Keratinocyte (primary cell): ENCODE data around the gene NCOA3. TPM values are rescaled to one million over a fixed set of nuclear protein-coding genes. Genes with fewer than 3 reads are reported as not detected.

Experiments
- DNase-seq: peaks from one replicate; pipeline ENCODE4 v3.0.0-alpha.2; 2011; ENCODE audit warnings: low read depth, missing footprints, low spot score
- FAIRE-seq: peaks from 2 replicates; lab custom pipeline; 2011; peaks lifted over from hg19 to GRCh38; lab: Jason Lieb, UNC
- H2AFZ ChIP-seq: 2 replicates; pipeline ENCODE4 v1.6.0; 2012; ENCODE audit warnings: low read length, control low read depth, inconsistent platforms; ENCODE audit not compliant: control insufficient read depth
- H3K27ac ChIP-seq: 2 replicates; pipeline ENCODE4 v1.5.1; 2011; ENCODE audit warnings: low read length; ENCODE audit not compliant: control insufficient read depth, insufficient read depth
- H3K27me3 ChIP-seq: 3 replicates; pipeline ENCODE4 v1.6.0; 2011; ENCODE audit warnings: low read length; ENCODE audit not compliant: control insufficient read depth, insufficient read depth; ENCODE audit errors: extremely low read depth
- H3K36me3 ChIP-seq, 2 experiments: 2 replicates in 1 of 2; 3 replicates in 1 of 2; pipeline ENCODE4 v1.5.1; 2011; ENCODE audit warnings: low read length in 2 of 2, mild to moderate bottlenecking in 1 of 2; ENCODE audit not compliant: control insufficient read depth in 2 of 2, insufficient read depth in 2 of 2; ENCODE audit errors: extremely low read depth in 1 of 2
- H3K4me1 ChIP-seq: 3 replicates; pipeline ENCODE4 v1.5.1; 2011; ENCODE audit warnings: low read length; ENCODE audit not compliant: control insufficient read depth, insufficient read depth; ENCODE audit errors: extremely low read depth
- H3K4me2 ChIP-seq: 3 replicates; pipeline ENCODE4 v1.6.0; 2011; ENCODE audit warnings: low read depth, low read length; ENCODE audit not compliant: control insufficient read depth, insufficient read depth; ENCODE audit errors: extremely low read depth
- H3K4me3 ChIP-seq, 3 experiments: fragments of 200-600 bp in 1 of 3; sonication (generic) in 1 of 3; 2 replicates in 2 of 3; 3 replicates in 1 of 3; pipeline ENCODE4 v1.5.1; 2011 to 2016; ENCODE audit warnings: low read length in 3 of 3, mild to moderate bottlenecking in 3 of 3, control low read depth in 2 of 3, inconsistent platforms in 1 of 3, low read depth in 1 of 3, mixed read lengths in 1 of 3, mixed run types in 1 of 3, moderate library complexity in 1 of 3; ENCODE audit not compliant: control insufficient read depth in 2 of 3, insufficient read depth in 2 of 3; ENCODE audit errors: extremely low read depth in 1 of 3
- H3K79me2 ChIP-seq: 2 replicates; pipeline ENCODE4 v1.6.0; 2012; ENCODE audit warnings: low read length; ENCODE audit not compliant: control insufficient read depth, insufficient read depth
- H3K9ac ChIP-seq: 3 replicates; pipeline ENCODE4 v1.6.0; 2011; ENCODE audit warnings: low read length; ENCODE audit not compliant: control insufficient read depth, insufficient read depth; ENCODE audit errors: extremely low read depth
- H3K9me1 ChIP-seq: 3 replicates; pipeline ENCODE4 v1.6.0; 2011; ENCODE audit warnings: low read length; ENCODE audit not compliant: control insufficient read depth, insufficient read depth; ENCODE audit errors: extremely low read depth
- H3K9me3 ChIP-seq: 2 replicates; pipeline ENCODE4 v1.5.1; 2012; ENCODE audit warnings: low read depth, low read length; ENCODE audit not compliant: control insufficient read depth
- H4K20me1 ChIP-seq: 3 replicates; pipeline ENCODE4 v1.6.0; 2011; ENCODE audit warnings: low read length; ENCODE audit not compliant: control insufficient read depth, insufficient read depth; ENCODE audit errors: extremely low read depth
- EZH2 ChIP-seq: IDR thresholded peaks from one replicate; pipeline ENCODE4 v1.6.1; 2012; ENCODE audit warnings: inconsistent platforms, mild to moderate bottlenecking, low read length, moderate library complexity
- dilution Hi-C: fragments of 300-500 bp; cut with MboI; formaldehyde crosslinking; loops from one replicate; pipeline ENCODE4 v1.7.0; 2020; ENCODE audit warnings: low sequenced_read_pairs; ENCODE audit not compliant: extremely low pct_ligation_motif_present
- polyA plus RNA-seq, 5 experiments: library from polyadenylated mRNA; depleted of rRNA in 3 of 5; stranded (reverse) in 3 of 5; stranded (forward) in 1 of 5; unstranded in 1 of 5; fragments of >200 nt; gene quantifications; 1 replicate in 1 of 5; 2 replicates in 3 of 5; 3 replicates in 1 of 5; pipeline versions ENCODE4 v1.2.1 to v1.2.3, GENCODE V29; 2011 to 2012; ENCODE audit warnings: missing spikeins in 2 of 5, low read depth in 1 of 5, low replicate concordance in 1 of 5
- TF ChIP-seq, protein P1 (sequence below), 3 experiments: IDR thresholded peaks in 1 of 3; conservative IDR thresholded peaks in 1 of 3; optimal IDR thresholded peaks in 1 of 3; 2 replicates in 2 of 3; 3 replicates in 1 of 3; pipeline versions ENCODE3 to v1.5.1; 2011; ENCODE audit warnings: low read length in 3 of 3, mild to moderate bottlenecking in 3 of 3, moderate library complexity in 2 of 3, control low read depth in 1 of 3, inconsistent platforms in 1 of 3; ENCODE audit not compliant: insufficient read depth in 2 of 3; ENCODE audit errors: extremely low read depth in 1 of 3

Gene NCOA3
- polyA plus RNA-seq, 1 donor (not counting 4 experiments of a cell fraction or from before 2014, with no cell fraction given), result 25.8 TPM

GRCh38 chr20:47541355-47541922 lies 39.8 kb downstream of the NCOA3 start:
- peaks cover 27% of the 10 kb centered on the region for H3K4me1 ChIP-seq
- no peaks in the 10 kb centered on the region for H3K27me3 ChIP-seq
- H3K79me2 ChIP-seq, result peaks cover 63% of the 10 kb centered on the region

GRCh38 chr20:47543006-47543431 lies 41.3 kb downstream of the NCOA3 start:
- Histone ChIP-seq H3K9me3 (no peaks in the 10 kb centered on the region), H4K20me1 (peaks cover 4% of the 10 kb centered on the region), H3K9ac (no peak overlapping the region), H3K4me2 (no peak overlapping the region), H3K27ac (no peak overlapping the region), H2AFZ (no peak overlapping the region), H3K27me3 (no peaks in the 10 kb centered on the region), H3K4me3 (no peak overlapping the region), H3K36me3 (no peaks in the 10 kb centered on the region), H3K79me2 (peaks cover 60% of the 10 kb centered on the region), H3K9me1 (peaks cover 2% of the 10 kb centered on the region), H3K4me1 (peaks cover 33% of the 10 kb centered on the region)
- TF ChIP-seq, protein P1, sequence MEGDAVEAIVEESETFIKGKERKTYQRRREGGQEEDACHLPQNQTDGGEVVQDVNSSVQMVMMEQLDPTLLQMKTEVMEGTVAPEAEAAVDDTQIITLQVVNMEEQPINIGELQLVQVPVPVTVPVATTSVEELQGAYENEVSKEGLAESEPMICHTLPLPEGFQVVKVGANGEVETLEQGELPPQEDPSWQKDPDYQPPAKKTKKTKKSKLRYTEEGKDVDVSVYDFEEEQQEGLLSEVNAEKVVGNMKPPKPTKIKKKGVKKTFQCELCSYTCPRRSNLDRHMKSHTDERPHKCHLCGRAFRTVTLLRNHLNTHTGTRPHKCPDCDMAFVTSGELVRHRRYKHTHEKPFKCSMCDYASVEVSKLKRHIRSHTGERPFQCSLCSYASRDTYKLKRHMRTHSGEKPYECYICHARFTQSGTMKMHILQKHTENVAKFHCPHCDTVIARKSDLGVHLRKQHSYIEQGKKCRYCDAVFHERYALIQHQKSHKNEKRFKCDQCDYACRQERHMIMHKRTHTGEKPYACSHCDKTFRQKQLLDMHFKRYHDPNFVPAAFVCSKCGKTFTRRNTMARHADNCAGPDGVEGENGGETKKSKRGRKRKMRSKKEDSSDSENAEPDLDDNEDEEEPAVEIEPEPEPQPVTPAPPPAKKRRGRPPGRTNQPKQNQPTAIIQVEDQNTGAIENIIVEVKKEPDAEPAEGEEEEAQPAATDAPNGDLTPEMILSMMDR (optimal IDR thresholded peaks at IDR 0.05 in 1 of 3, IDR thresholded peaks at IDR 0.05 in 1 of 3, conservative IDR thresholded peaks at IDR 0.05 in 1 of 3; ENCODE audit: extremely low read depth in 1 of 3, insufficient read depth in 2 of 3, low read length in 3 of 3), result no peak
- TF ChIP-seq EZH2, result no peak
- no peak for FAIRE-seq
- DNase-seq, result no peak
- dilution Hi-C loops, result no loop called here

More at GRCh38 chr20:47541355-47541922, 39.8 kb downstream of the NCOA3 start:
- dilution Hi-C loops, result no loop called here
- TF ChIP-seq EZH2, result no peak
- TF ChIP-seq, protein P1 (optimal IDR thresholded peaks at IDR 0.05 in 1 of 3, IDR thresholded peaks at IDR 0.05 in 1 of 3, conservative IDR thresholded peaks at IDR 0.05 in 1 of 3; ENCODE audit: extremely low read depth in 1 of 3, insufficient read depth in 2 of 3, low read length in 3 of 3), result no peak
- Histone ChIP-seq H3K4me2 (no peak overlapping the region), H2AFZ (no peak overlapping the region), H3K9me3 (no peaks in the 10 kb centered on the region), H3K36me3 (no peaks in the 10 kb centered on the region), H3K9ac (no peak overlapping the region), H4K20me1 (peaks cover 2% of the 10 kb centered on the region), H3K9me1 (peaks cover 2% of the 10 kb centered on the region), H3K4me3 (no peak overlapping the region), H3K27ac (no peak overlapping the region)
- FAIRE-seq (no peak), DNase-seq (no peak)
